Measurements from ENCODE around the gene CCNH.

Gene CCNH

GRCh38 chr5:87401626-87402025, 11.1 kb downstream of the CCNH start:
- DNase-seq = no peak

GRCh38 chr5:87400305-87400899, 12.3 kb downstream of the CCNH start:
- DNase-seq = no peak

- no peak for DNase-seq
Measured at GRCh38 chr5:87399720-87400119, 13.0 kb downstream of the CCNH start.

GRCh38 chr5:87398981-87399614, 13.6 kb downstream of the CCNH start:
- DNase-seq = no peak

- DNase-seq = no peak
Measured at GRCh38 chr5:87394411-87395165, 18.1 kb downstream of the CCNH start.

- no peak for DNase-seq
Measured at GRCh38 chr5:87393331-87393730, 19.4 kb downstream of the CCNH start.

GRCh38 chr5:87392801-87393200, 19.9 kb downstream of the CCNH start:
- DNase-seq = no peak

GRCh38 chr5:87392170-87392569, 20.6 kb downstream of the CCNH start:
- no peak for DNase-seq

GRCh38 chr5:87390576-87391199, 22.0 kb downstream of the CCNH start:
- DNase-seq = no peak

GRCh38 chr5:87390075-87390474, 22.7 kb downstream of the CCNH start:
- DNase-seq = no peak

- no peak for DNase-seq
Measured at GRCh38 chr5:87389296-87390034, 23.3 kb downstream of the CCNH start.

GRCh38 chr5:87388129-87388528, 24.6 kb downstream of the CCNH start:
- DNase-seq = no peak

- no peak for DNase-seq
Measured at GRCh38 chr5:87385802-87386201, 26.9 kb downstream of the CCNH start.

- no peak for DNase-seq
Measured at GRCh38 chr5:87383216-87383615, 29.5 kb downstream of the CCNH start.

- DNase-seq = no peak
Measured at GRCh38 chr5:87382224-87382623, 30.5 kb downstream of the CCNH start.

GRCh38 chr5:87372705-87373104, 40.0 kb downstream of the CCNH start:
- DNase-seq = no peak

GRCh38 chr5:87369431-87369830, 43.3 kb downstream of the CCNH start:
- no peak for DNase-seq

- DNase-seq = no peak
Measured at GRCh38 chr5:87368601-87369000, 44.1 kb downstream of the CCNH start.

GRCh38 chr5:87367243-87367642, 45.5 kb downstream of the CCNH start:
- no peak for DNase-seq

GRCh38 chr5:87361536-87362213, 51.1 kb downstream of the CCNH start:
- no peak for DNase-seq

- no peak for DNase-seq
Measured at GRCh38 chr5:87361031-87361445, 51.7 kb downstream of the CCNH start.

GRCh38 chr5:87360132-87360531, 52.6 kb downstream of the CCNH start:
- DNase-seq = no peak

Measured in GOT3 (cell line).